ENCODE results near the gene PLCL1.

GRCh38 chr2:197894751-197895274, 90.4 kb downstream of the PLCL1 start:
- no peak for TF ChIP-seq EZH2phosphoT487 (IDR thresholded peaks at IDR 0.05; ENCODE audit: insufficient read depth, low read depth)
- TF ChIP-seq EZH2 (IDR thresholded peaks at IDR 0.05; ENCODE audit: insufficient read depth, poor library complexity, severe bottlenecking) = no peak

Measured in GM23248 (cell line).